ACHN (cell line): ENCODE data around the gene ERBB4.

Source experiments
- DNase-seq: peaks from one replicate; pipeline ENCODE4 v3.0.0-alpha.2; 2015
- in situ Hi-C: cut with HindIII; loops from 2 replicates; pipeline ENCODE4 v1.10.0; 2017; ENCODE audit warnings: low sequenced_read_pairs, low pct_ligation_motif_present, low pct_unique_long_range_greater_than_20kb

ERBB4 gene

DNA sequence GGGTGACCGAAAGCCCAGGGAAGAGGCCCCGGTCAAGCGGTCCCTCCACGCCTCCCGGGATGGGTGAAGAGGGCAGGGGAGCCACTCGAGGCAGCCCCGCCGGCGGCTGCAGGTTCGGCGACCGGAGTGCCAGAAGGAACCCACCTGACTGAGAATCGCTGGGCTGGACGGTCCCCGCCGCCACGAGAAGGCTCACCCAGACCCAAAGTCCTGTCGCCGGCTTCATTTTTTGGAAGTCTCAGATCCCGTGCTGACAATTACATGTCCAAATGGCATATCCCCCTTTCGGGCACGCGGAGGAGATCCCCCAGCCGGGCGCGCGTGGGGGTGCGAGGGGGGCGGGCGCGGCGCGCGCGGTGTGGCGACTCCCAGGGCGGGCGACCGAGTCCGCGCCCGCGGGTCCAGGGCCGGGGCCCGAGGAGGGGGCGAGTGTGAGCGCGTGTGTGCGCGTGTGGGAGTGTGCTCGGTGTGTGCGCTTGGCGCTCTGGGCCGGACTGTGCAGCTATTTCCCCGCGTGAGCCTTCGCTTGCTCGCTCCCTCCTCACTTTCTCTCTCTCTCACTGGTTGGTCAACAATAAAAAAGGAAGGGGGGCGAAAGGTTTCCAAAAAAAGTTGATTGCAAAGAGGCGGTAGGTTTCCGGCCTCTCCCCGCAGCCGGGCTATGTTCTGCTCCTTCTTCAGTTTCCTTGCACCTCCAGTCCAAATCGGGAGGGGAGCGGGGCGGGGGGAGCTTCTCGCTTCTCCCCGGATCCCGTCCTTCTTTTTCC is at the start of gene ERBB4:
Gene ERBB4 (minus strand): TSS at position 498 of the 767 bp plus-strand sequence. CDS start 272 bp downstream, at position 226.
- in situ Hi-C loops: no loop called here
- DNase-seq: no peak

DNA sequence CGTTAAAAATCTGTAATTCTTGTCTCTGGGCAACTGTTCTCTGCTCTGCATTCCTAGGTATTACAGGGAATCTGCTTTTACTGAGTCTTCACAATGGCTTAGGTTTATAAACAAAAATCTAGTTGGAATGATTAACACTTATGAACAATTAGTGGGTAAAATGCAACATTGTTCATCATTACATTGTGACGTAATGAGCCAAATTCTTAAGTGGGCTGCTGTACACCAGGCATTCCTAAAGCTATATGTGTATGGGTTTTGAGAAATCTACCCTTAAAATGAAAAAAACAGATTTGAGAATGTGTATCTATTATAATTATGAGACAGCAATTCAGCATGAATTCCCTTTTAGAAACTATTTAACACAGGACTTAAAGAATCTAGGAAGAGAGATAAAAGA is 41.5 kb upstream of the ERBB4 start:
- in situ Hi-C loops: no loop called here
- DNase-seq: no peak

GRCh38 chr2:212556296-212556695 is 17.7 kb upstream of the ERBB4 start:
- in situ Hi-C loops: no loop called here
- DNase-seq: no peak

DNA sequence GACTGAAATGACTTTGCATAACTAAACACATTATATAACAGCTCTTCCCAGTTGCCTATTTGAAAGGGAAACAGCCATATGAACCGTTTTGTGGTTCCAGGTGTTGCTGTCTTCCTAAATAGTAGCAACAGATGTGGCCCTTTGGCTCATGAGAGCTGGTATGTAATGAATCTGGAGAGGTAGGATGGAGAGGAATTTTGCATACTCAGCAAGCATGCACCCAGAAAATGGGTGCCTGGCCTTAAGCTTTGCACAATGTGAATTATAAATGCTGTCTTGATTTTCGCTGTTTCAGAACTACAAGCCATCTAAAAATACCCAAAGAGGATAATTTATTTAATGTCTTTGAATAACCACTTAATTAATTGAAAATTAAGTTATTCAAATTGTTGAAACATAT is 15.6 kb upstream of the ERBB4 start:
- in situ Hi-C loops: no loop called here
- no peak for DNase-seq

DNA sequence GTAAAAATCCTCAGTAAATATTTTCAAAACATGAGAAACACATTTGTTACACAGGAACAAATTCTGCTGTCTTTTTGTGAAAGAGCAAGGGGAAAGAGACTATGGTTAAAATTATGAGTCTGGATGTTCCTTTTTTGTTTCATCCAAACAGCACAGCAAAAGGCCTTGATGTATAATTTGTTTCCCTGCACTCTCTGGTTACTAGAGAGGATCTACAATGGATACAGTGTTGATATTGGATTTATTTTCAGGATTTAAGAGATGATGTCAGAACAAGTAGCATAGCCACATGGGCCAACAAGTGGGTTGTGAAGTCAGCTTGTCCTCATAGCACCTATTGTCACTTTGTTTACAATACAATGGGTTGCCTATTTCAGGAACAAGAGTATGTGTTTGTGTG is 11.3 kb upstream of the ERBB4 start:
- no peak for DNase-seq
- in situ Hi-C loops: no loop called here

- in situ Hi-C loops: no loop called here
Measured at GRCh38 chr2:212549463-212549862, 10.9 kb upstream of the ERBB4 start.

GRCh38 chr2:212548455-212548819 is 9.8 kb upstream of the ERBB4 start:
- in situ Hi-C loops: no loop called here
- DNase-seq: peak; percentile 45

More at GRCh38 chr2:212549463-212549862, 10.9 kb upstream of the ERBB4 start:
- no peak for DNase-seq

- DNase-seq: no peak
- in situ Hi-C loops: no loop called here
Measured at GRCh38 chr2:212547716-212548454, 9.3 kb upstream of the ERBB4 start.

DNA sequence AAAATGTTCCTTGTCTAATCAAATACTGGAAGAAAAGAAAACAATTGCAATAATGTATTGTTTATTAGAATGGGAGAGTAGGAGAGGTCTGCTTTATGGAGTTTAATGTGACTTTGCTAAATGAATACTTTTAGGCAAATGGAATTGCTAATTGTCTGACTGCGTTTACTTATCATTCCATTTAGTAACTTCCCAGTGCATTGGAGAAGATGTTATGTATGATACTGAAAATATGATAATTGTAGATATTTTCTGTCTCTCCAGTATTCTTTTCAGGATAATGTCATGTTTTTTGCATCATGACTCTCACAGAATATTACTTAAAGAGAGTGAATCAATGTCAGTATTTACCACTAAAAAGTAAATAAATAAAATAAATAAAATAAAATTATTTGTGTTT is 8.1 kb upstream of the ERBB4 start:
- in situ Hi-C loops: no loop called here
- DNase-seq: no peak

GRCh38 chr2:212540341-212540740 is 1.7 kb upstream of the ERBB4 start:
- in situ Hi-C loops: no loop called here

GRCh38 chr2:212539072-212539880 is 674 bp upstream of the ERBB4 start:
- in situ Hi-C loops: no loop called here

More at GRCh38 chr2:212540341-212540740, 1.7 kb upstream of the ERBB4 start:
- no peak for DNase-seq

GRCh38 chr2:212537726-212538304 is 787 bp downstream of the ERBB4 start:
- DNase-seq: no peak
- in situ Hi-C loops: no loop called here

More at GRCh38 chr2:212539072-212539880, 674 bp upstream of the ERBB4 start:
- no peak for DNase-seq

DNA sequence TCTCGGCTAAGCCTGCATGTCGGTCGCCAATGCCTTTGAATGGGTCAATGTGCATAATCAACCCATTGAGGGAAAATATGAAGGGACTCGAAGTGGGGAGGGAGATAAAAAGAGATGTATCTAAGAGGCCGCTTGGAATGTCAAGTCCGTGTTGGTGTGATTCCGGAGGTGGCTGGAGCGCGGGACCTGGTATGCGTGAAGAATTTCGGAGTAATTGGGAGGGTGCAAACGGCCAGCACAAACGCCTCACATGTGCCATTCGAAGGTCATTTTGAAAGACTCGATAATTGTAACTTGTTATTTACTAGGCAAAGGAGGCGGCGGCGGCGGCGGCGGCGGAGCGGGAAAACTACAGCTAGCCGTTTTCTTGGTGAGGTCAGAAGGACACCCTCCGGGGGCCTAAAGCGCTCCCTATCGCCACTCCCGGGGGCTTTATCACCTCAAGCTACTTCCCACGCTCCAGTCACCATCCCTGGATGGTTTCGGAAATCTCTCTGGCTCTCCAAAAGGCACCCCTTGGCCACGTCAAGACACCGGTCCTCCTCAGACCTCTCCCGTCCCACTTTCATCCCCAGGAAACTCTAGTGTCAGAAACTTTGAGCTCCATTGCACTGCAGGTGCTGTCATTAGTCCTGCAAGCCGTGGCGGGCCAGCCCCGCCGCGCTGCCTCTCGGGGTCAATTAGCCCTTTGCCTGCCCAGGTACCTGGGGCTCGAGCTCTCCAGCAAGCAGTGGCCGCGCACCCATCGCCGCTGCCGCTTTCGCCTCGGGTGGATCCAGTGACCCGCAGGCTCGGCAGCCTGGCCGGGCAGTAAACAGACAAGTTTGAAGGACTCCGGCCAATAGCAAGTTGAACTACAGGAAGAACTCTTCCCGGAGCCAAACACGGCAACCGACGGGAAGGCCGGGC is 1.5 kb downstream of the ERBB4 start:
- in situ Hi-C loops: no loop called here
- peak; percentile 22 for DNase-seq

DNA sequence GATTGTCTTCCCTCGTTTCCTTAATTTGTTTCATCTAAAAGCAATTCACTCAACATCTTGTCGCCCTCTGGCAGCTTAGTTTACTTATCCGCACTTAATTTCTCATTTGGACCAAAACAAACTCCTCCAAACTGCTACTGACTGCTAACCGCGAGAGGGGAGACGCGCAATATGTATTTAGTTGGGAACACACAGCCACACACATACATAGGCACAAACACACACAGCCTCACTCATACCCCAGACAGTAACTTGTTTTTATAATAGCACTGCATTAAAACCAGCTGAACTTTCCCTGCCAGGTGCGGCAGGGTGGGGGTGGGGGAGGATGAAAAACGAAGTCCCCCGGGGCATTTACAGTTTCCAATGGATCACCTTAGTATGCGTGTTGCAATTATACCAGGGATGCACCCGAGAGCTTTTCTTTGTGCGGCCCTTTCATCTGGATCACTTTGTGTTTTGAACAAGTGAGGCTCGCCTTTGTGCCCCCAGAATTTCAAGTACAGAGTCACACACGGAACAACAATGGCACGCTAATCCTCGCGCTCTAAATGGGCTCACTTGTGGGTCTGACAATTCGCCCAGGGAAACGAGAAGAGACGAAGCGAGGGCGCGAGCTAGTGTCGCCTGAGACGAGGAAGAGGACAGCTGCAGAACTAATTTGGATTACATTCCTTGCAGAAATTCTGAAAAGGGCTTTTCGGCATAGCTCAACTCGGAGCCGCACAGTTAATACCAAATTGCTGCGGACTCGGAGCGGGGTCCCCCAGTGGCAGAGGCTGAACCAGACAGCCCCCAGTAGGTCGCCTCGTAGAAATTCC is 2.4 kb downstream of the ERBB4 start:
- DNase-seq: no peak

DNA sequence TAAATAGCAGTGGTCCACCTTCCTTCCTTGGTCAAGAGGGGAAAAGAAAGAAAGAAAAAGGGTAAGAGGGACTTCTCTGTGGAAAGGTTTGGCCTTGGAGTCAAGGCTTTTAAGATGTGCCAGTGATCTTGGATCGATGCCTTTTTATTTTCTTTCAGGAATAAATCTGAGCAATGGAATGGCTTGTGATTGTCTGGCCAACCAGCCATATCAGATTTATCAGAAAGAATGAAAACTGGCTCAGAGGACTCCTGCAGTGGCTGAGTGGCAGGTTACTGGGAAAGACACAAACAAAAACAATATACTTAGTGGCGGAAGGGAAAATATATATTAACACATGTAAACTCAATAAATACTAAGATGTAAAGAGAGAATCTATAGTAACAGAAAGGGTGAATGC is 4.3 kb downstream of the ERBB4 start:
- in situ Hi-C loops: no loop called here
- no peak for DNase-seq

More for the DNA sequence above, 2.4 kb downstream of the ERBB4 start:
- in situ Hi-C loops: no loop called here

DNA sequence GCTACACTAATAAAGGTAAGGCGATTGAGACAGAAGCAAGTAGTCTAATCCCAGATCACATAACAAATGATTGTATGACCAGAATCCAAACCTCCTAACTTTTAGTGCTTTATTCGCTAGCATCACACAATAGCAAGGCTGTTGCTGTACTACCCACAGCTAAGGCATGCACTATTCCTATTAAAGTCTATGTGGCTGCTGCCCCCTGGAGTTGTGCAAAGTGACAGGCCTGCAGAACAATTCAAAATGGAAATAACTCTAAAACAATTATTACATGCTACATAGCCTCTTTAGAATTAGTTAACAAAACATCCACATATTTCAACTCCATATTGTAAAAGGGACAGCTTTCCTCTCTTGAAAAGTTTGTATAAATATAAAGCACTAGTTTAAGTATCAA is 6.0 kb downstream of the ERBB4 start:
- DNase-seq: no peak
- in situ Hi-C loops: no loop called here

DNA sequence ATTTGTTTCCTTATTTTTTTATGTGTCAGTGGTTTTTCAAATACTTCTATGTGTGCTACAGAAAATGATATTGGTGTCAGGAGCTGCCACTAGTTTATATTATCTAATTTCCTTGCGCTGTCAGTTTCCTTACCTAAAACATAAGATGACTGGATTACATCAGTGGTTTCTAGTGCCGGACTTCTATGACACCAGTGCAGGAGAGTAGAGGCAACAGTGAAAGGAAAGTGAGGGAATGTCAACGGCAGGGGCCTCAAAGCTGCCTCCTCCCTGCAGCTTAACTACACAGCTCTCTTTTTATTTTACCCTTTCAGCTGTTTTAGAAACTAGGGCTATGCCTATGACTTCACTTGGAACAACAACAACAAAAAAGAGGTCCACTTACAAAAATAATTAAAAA is 6.5 kb downstream of the ERBB4 start:
- DNase-seq: no peak
- in situ Hi-C loops: no loop called here
